ENCODE results near the gene ANKFN1. TPM values are rescaled to one million over a fixed set of nuclear protein-coding genes. Genes with fewer than 3 reads are reported as not detected.

Gene ANKFN1
- total and polyA plus RNA-seq, 7 donors, result 0.12 to 0.55 (median 0.26) TPM; not detected in 3

GRCh38 chr17:56309897-56310296 is 156.6 kb downstream of the ANKFN1 start:
- intact Hi-C loops (cut with DNase I), result loop anchor here (10.0 kb wide), 1 partner anchor 175 kb away; no protein-coding TSS in a partner anchor
- no peak for DNase-seq
- TF ChIP-seq EP300 (IDR thresholded peaks at IDR 0.05) (no peak), CTCF (IDR thresholded peaks at IDR 0.05) (no peak), POLR2A (IDR thresholded peaks at IDR 0.05) (no peak), POLR2AphosphoS5 (IDR thresholded peaks at IDR 0.05) (no peak)
- no peaks in the 10 kb centered on the region for H3K36me3 ChIP-seq
- H3K4me3 ChIP-seq, result no peak overlapping the region
- H3K4me1 ChIP-seq, result no peaks in the 10 kb centered on the region
- H3K27ac ChIP-seq, result no peak overlapping the region
- H3K27me3 ChIP-seq, result no peaks in the 10 kb centered on the region
- H3K9me3 ChIP-seq, result no peaks in the 10 kb centered on the region
- 82 to 88% methylated on average over 8 of the region's 8 CpGs for WGBS, 2 donors

- no peak overlapping the region for H3K4me3 ChIP-seq
- H3K36me3 ChIP-seq, result no peaks in the 10 kb centered on the region
- H3K27me3 ChIP-seq, result no peaks in the 10 kb centered on the region
- no peak for TF ChIP-seq POLR2A (IDR thresholded peaks at IDR 0.05)
- no peak for DNase-seq
- intact Hi-C loops (cut with DNase I), result loop anchor here (10.0 kb wide), 1 partner anchor 176 kb away; no protein-coding TSS in a partner anchor
- H3K9me3 ChIP-seq, result no peaks in the 10 kb centered on the region
- WGBS, 2 donors, result 66 to 70% methylated on average over 5 of the region's 5 CpGs
- H3K27ac ChIP-seq, result no peak overlapping the region
- no peaks in the 10 kb centered on the region for H3K4me1 ChIP-seq
These were observed 157.5 kb downstream of the ANKFN1 start for GRCh38 chr17:56310782-56311181.

- Histone ChIP-seq H3K27ac (no peak overlapping the region), H3K36me3 (no peaks in the 10 kb centered on the region), H3K4me3 (no peak overlapping the region), H3K4me1 (no peaks in the 10 kb centered on the region), H3K9me3 (no peaks in the 10 kb centered on the region), H3K27me3 (no peaks in the 10 kb centered on the region)
- TF ChIP-seq POLR2A (IDR thresholded peaks at IDR 0.05) (no peak), CTCF (IDR thresholded peaks at IDR 0.05) (no peak), EP300 (IDR thresholded peaks at IDR 0.05) (no peak), POLR2AphosphoS5 (IDR thresholded peaks at IDR 0.05) (no peak)
- intact Hi-C loops (cut with DNase I), result loop anchor here (10.0 kb wide), 1 partner anchor 178 kb away; no protein-coding TSS in a partner anchor
- no peak for DNase-seq
These were observed 159.9 kb downstream of the ANKFN1 start for GRCh38 chr17:56313201-56313600.

GRCh38 chr17:56314026-56314425 is 160.8 kb downstream of the ANKFN1 start:
- no peak overlapping the region for H3K4me3 ChIP-seq
- H3K36me3 ChIP-seq, result no peaks in the 10 kb centered on the region
- H3K4me1 ChIP-seq, result no peaks in the 10 kb centered on the region
- H3K27ac ChIP-seq, result no peak overlapping the region
- WGBS, 2 donors, result 36 to 49% methylated on average over 3 of the region's 3 CpGs
- H3K27me3 ChIP-seq, result no peaks in the 10 kb centered on the region
- intact Hi-C loops (cut with DNase I), result loop anchor here (10.0 kb wide), 1 partner anchor 179 kb away; no protein-coding TSS in a partner anchor
- no peak for DNase-seq
- TF ChIP-seq POLR2A (IDR thresholded peaks at IDR 0.05) (no peak), EP300 (IDR thresholded peaks at IDR 0.05) (no peak), POLR2AphosphoS5 (IDR thresholded peaks at IDR 0.05) (no peak), CTCF (IDR thresholded peaks at IDR 0.05) (no peak)
- H3K9me3 ChIP-seq, result no peaks in the 10 kb centered on the region

- Histone ChIP-seq H3K9me3 (no peaks in the 10 kb centered on the region), H3K4me1 (no peaks in the 10 kb centered on the region), H3K36me3 (no peaks in the 10 kb centered on the region), H3K4me3 (no peak overlapping the region), H3K27me3 (no peaks in the 10 kb centered on the region), H3K27ac (no peak overlapping the region)
- 65 to 66% methylated on average over 4 of the region's 4 CpGs for WGBS, 2 donors
- intact Hi-C loops (cut with DNase I), result loop anchor here (5.0 to 10.0 kb wide), 2 partner anchors 180 to 468 kb away; no protein-coding TSS in a partner anchor
- DNase-seq, result no peak
- no peak for TF ChIP-seq EP300 (IDR thresholded peaks at IDR 0.05)
- TF ChIP-seq POLR2A (IDR thresholded peaks at IDR 0.05), result no peak
- no peak for TF ChIP-seq POLR2AphosphoS5 (IDR thresholded peaks at IDR 0.05)
- no peak for TF ChIP-seq CTCF (IDR thresholded peaks at IDR 0.05)
These were observed 161.8 kb downstream of the ANKFN1 start for GRCh38 chr17:56314984-56315602.
